Pons (tissue), 1 donor: Measurements from ENCODE around the gene TMOD1.

Experiments
- DNase-seq: peaks from one replicate; pipeline ENCODE4 v3.0.0-alpha.2; 2016; ENCODE audit warnings: low spot score

The TMOD1 gene

DNA sequence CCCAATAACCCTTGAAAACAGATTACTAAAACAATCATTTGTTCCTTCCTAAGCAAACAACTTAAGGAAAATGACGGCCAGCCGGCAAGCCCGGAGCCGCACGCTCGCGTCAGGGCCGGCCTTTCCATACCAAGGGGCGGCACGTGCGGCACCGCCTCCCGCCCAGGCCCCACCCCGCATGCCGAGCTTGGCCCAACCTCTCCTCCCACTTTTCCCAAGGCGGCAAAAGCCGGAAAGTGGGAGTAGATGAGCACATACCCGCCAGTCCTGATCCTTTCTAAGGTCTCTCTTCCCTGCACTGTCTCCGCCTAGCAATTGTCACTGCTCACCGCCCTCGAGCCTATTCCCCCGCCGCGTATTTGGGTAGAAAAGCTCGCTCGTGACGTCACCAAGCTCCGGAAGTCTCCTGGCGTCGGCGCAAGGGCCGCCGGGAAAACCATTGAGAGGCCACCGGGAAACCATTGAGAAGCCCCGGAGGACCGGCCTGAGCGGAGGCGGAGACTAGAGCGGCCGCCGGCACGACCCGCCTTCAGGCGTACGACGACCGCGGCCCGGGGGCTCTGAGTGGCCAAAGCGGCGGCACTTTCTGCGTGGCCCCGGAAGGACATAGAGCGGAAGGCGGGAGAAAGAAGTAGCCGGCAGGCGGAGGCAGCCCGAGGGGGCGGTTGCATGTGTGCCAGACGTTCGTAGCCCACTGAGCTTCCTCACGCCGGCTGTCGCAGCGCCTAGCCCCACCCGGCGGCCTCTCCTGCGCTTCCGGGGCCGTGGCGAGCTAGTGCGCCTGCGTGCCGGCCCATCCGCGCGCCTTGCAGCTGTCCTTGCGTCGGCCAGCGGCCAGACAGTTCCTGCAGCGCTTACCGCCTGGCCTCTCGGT, 131.8 kb downstream of the TMOD1 start, which contains the start of the genes NCBP1 and TSTD2:
NCBP1 (plus strand) TSS at position 837 of the 874 bp plus-strand sequence. CDS start 61 bp downstream, outside the sequence.
TSTD2 (minus strand) TSS at position 384 of the 874 bp plus-strand sequence. CDS start 5,806 bp downstream, outside the sequence.
- DNase-seq: peak; percentile 97

DNA sequence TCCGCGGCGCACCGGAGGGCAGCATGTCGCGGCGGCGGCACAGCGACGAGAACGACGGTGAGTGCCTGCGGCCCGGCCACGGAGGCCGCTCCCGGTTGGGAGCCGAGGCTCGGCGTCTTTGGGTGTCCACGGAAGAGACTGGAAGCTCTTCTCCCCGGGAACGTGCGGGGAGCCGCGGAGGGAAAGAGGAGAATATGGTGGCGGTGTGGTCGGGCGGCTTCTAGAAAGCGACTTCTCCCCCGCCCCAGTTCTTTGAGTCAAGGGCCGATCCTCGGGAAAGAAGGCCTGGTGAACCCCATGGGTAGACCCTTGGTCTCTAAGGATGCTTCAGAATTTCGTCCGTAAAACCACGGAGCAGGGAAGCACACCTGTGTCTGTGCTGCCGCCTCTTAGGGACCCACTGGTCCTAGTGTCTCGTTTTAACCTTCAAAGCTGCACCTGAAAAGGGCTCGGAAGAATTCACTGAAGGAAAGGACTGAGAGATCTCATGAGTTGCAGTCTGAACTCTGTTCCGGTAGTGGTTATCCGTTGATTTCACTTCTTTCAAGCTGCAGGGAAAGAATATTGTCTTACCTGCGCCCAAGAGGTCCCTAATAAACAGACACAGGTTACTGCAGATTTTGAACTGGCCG, 132.5 kb downstream of the TMOD1 start:
- peak; percentile 26 for DNase-seq

DNA sequence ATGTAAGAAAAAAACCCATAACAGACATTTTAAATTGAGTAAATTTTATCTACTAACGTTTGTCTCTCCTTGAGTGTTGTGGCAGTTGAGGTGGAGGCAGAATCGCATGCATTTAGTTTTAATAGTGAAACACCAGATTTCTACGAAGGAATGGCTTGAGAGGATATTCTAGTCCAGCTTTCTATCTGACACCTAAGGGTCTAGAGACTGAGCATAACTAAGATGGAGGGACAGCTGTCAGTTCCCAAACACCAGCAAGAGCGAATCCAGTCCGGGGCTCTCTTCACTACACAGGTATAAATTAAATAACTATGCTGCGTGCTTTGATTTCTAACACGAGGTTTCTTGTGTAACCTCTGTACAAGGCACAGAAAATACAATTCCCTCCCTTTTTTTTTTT, 133.6 kb downstream of the TMOD1 start:
- no peak for DNase-seq

DNA sequence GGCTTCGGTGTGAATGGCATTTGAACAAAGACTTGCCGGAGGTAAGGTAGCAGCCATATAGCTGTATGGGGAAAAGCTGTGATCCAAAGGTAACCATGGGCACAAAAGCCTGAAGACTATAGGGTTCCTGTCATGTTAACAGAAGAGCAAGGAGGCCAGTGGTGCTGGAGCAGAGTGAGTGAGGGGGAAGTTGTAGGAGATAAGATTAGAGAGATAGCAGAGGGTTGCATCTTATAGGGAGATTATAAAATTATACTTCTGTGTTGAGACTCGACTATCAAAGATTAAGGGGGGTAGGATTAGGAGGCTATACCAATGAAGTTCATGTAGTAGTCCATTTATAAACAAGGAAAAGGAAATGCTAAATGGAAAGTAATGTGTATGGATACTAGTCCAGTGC, 135.4 kb downstream of the TMOD1 start:
- no peak for DNase-seq

DNA sequence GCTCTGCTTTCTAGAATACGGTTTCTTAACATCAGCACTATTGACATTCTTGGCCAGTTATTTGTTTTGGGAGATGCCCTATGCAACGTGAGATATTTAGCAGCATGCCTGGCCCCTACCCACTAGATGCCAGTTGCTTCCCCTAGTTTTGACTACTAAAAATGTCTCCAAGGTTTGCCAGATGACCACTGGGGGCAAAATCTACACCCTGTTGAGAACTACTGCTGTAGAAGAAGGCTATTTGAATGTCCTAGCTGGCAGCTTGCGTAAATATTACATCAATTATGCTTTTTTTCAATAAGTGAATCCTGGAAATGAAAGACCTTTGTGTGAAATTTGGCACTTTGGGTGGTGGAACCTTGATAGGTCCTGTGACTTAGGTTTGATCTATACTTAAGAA, 137.2 kb downstream of the TMOD1 start:
- no peak for DNase-seq

DNA sequence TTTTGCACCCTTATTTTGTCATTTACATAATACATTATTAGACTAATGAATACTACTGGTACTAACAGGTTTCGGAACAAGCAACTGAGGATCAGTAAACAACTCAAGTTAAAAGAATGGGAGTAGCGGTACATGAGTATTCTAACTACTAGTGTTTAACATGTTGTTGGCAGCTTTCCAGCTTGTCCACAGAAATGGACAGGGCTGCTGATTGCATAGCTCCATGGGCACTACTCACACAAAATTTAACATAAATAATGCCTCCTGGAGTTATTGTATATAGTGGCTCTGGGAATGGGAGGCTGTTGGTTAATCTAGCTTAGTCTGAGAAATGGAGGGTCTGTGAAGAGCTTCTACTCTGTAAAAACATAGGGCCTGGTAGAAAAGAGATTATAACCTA, 138.9 kb downstream of the TMOD1 start:
- no peak for DNase-seq

DNA sequence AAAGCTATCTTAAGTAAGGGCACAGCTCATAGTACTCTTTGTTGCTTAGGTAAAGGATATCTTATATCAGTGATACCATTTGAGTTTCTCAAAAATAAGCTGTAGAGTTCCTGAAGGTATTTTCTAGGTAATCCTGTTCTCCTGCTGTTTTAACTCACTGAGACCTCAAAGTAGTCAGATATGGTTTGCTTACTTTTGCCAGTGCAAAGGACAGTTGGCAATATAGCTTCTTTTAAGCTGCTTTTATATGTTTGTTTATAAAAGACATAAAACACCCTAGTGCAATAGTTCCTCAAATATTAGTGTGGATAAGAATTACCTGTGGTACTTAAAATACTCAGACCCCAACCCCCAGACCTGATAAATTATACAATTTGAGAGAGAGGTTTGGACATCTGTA, 144.3 kb downstream of the TMOD1 start:
- DNase-seq: no peak

DNA sequence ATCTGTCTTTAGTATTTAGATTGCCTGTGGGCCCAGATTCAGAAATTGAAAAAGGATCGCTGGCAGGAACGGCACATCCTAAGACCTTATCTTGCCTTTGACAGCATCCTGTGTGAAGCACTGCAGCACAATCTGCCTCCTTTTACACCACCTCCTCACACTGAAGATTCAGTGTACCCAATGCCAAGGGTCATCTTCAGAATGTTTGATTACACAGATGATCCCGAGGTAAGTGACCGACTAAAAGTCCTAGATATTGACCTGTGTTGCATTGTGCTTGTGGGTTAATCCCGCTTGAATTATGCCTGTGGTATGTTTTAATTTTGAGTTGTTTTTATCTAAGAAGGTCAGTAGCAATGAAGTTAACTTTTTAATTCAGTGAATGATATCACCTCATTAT, 146.5 kb downstream of the TMOD1 start:
- DNase-seq: no peak
